GM19099 (cell line): Measurements from ENCODE around the gene DISC1.

Source experiments
- POLR2A ChIP-seq: IDR thresholded peaks from 3 replicates; pipeline ENCODE4 v1.6.1; 2011; ENCODE audit warnings: low read depth; ENCODE audit not compliant: insufficient read length; ENCODE audit errors: extremely low read depth

The DISC1 gene

GRCh38 chr1:231626535-231626950 lies at the start of gene DISC1:
Gene DISC1, plus strand, starts transcription at chr1:231626790. Its CDS starts 78 bp downstream, at chr1:231626868.
- no peak for TF ChIP-seq POLR2A

- no peak for TF ChIP-seq POLR2A
Observed at GRCh38 chr1:231576804-231577718, 49.5 kb upstream of the DISC1 start.

DNA sequence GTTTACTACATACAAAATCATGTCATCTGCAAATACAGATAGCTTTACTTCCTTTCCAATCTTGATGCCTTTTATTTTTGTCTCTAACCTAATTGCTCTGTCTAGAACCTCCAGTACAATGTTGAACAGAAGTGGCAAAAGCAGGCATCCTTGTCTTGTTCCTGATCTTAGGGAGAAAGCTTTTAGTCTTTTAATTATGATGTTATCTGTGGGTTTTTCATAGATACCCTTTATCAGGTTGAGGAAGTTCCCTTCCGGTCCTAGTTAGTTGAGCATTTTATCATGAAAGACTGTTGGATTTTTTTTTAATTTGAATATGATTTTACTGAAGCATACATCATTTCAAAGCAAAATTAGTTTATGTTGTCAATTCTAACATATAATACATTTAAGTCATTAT lies 45.7 kb upstream of the DISC1 start:
- no peak for TF ChIP-seq POLR2A

GRCh38 chr1:231581859-231582258 lies 44.7 kb upstream of the DISC1 start:
- no peak for TF ChIP-seq POLR2A

GRCh38 chr1:231583376-231583775 lies 43.2 kb upstream of the DISC1 start:
- TF ChIP-seq POLR2A: no peak

- no peak for TF ChIP-seq POLR2A
Observed at GRCh38 chr1:231584117-231584516, 42.5 kb upstream of the DISC1 start.

- no peak for TF ChIP-seq POLR2A
Observed at GRCh38 chr1:231584921-231585320, 41.7 kb upstream of the DISC1 start.

GRCh38 chr1:231590453-231591198 lies 36.0 kb upstream of the DISC1 start:
- no peak for TF ChIP-seq POLR2A

DNA sequence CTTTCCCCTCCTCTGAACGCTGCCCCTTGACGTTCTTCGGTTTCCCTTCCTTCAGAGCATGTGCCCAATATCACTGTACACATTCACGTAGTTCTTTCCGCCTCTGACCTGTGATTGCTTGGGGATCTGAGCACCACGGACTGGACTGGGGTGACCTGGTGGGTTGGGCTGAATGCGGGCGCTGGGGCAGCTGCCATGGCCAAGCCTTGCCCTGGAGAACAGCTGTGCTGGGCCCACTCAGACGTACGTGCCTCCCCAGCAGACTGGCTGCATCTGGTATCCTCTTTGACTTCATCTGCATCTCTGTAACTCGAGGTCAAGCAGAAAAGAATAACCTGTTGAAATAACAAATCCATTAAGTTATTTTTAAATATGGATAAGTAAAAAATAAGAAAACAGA lies 35.1 kb upstream of the DISC1 start:
- TF ChIP-seq POLR2A: no peak

DNA sequence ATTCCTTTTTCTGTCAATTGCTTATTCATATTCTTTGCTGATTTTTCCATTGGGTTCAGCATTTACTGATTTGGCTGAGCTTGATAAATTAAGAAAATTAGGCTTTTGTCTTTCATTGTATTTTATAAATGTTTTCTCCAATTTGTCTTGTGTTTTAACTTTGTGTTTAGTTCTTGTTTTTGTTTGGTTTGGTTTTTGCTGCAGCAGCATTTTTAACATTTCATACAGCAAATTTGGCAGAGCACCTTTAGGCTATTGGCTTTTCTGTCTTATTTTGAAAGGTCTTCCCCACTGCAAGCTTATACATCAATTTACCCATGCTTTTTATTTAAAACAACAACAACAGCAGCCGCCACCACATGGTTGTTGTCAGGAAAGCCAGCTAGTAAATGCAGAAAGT lies 33.8 kb upstream of the DISC1 start:
- no peak for TF ChIP-seq POLR2A

GRCh38 chr1:231594123-231594522 lies 32.5 kb upstream of the DISC1 start:
- no peak for TF ChIP-seq POLR2A

- no peak for TF ChIP-seq POLR2A
Observed at GRCh38 chr1:231594749-231595148, 31.8 kb upstream of the DISC1 start.

DNA sequence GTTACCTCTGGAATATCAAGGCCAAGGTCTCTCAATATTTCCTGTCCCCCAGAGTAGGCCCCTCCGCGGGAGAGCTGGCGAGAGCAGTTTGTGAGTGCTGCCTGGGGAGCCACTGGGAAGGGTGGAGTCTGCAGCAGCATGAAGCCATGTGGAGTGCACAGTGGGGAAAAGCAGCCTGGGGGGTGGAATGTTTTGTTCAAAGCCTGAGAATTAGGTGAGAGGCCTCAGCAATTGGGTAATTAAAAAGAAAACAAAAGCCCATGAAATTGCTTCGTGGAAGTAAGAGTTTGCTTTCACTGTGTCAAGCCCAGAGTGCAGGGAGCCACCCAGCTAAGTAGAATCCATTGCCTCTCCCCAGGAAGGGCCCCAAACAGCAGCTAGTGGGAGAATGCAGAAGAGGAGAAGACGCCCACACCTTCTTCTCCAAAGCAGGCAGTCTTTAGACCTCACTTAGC lies 30.2 kb upstream of the DISC1 start:
- TF ChIP-seq POLR2A: no peak

DNA sequence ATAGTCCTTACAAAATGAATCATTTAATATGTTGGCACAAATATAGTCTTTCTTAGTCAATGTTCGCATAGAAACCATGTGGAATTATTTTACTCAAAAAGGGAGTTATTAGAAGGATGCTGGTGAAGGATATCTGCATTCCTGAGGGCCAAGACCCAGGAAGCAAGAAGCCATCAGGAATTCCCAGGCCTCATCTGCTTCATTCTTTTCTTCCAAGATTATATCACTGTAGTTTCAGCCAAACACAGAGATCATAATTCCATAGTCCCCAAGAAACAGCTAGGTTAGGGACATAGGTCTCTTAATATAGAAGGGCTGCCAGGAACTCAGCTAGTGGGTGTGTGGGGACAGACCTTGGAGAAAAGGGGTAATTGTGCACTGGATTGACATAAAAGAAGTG lies 28.6 kb upstream of the DISC1 start:
- TF ChIP-seq POLR2A: no peak

DNA sequence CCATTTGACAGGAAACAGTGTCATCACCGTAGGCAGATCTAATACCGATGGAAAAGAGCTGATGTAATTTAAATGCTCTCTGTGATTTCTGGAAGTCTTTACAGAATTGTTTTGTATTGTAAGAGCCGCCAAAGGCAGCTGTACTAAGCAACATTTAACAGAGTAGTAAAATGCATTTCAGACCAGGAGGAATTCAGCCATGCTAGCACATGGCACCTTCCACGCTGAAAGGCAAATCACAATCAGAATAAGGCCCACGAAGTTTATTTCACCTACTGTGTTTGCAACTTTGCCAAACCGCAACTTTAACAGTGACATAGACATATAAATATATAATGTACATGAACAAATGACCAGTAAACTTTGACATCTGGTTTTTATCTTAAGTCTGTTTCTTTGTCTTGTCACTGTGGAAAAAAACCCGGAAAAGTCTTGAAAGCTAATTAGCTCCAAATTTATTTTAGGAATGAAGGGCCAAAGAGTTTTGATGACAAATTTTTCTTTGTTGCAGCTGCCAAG lies 26.1 kb upstream of the DISC1 start:
- no peak for TF ChIP-seq POLR2A

GRCh38 chr1:231601824-231602672 lies 24.5 kb upstream of the DISC1 start:
- TF ChIP-seq POLR2A: no peak

DNA sequence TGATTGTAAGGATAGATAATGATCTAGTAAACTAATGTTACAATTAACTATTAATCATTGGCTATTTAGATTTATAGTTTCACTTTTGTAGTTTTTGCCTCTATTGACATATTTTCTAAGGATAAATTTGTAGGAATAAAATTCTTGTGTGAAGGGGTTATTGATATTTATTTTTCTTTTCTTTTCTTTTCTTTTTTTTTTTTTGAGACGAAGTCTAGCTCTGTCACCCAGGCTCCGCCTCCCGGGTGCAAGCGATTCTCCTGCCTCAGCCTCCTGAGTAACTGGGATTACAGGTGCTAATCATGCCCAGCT lies 24.0 kb upstream of the DISC1 start:
- TF ChIP-seq POLR2A: no peak
